NCI-H460 (cell line): ENCODE measurements around the gene CCDC177. TPM values are rescaled to one million over a fixed set of nuclear protein-coding genes. Genes with fewer than 3 reads are reported as not detected.

Experiments
- DNase-seq: peaks from one replicate; pipeline ENCODE4 v3.0.0-alpha.2; 2016; ENCODE audit warnings: low read depth; ENCODE audit errors: extremely low read depth
- total RNA-seq: library from RNA; depleted of rRNA; stranded (reverse); fragments of >200 nt; shearing (Covaris generic); gene quantifications from 2 replicates; pipeline ENCODE4 v1.2.3, GENCODE V29; 2014; rRNA removed

The CCDC177 gene
- total RNA-seq, 1 experiment from 2014 or later, result not detected

DNA sequence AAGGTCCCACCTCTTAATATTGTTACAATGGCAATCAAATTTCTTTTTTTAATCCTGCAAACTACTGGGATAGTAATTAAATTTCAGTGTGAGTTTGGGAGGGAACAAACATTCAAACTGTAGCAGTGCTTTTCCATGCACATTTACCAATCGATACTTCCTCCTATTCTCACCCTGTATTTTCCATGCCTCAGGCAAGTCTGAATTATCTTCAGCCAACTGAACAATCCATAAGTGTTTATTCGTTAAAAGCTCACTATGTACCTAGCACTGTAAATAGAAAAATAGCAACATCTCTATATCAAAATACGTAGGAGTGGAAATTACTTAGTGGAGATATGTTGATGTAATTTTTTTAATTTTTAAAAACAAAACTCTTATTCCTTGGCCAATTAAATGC, 43.5 kb downstream of the CCDC177 start:
- DNase-seq, result no peak

DNA sequence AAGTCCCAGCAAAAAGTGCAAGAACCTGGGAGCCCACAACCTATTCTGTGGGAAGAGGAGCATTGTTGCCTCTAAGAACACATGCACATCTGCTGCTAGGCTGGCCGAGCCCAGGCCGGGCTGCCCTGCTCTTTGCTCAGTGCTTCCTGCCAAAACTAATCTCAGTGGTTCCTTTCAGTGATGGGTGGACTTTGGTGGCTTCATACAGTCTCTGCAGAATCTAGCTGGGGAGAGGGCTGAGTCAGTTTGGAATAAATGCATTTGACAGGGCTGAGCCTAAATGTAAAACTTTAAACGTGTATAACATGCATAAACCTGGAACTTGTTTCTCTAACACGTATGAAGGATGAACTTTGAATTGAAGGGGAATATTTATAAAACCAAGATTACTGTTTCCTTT, 44.6 kb downstream of the CCDC177 start:
- no peak for DNase-seq

DNA sequence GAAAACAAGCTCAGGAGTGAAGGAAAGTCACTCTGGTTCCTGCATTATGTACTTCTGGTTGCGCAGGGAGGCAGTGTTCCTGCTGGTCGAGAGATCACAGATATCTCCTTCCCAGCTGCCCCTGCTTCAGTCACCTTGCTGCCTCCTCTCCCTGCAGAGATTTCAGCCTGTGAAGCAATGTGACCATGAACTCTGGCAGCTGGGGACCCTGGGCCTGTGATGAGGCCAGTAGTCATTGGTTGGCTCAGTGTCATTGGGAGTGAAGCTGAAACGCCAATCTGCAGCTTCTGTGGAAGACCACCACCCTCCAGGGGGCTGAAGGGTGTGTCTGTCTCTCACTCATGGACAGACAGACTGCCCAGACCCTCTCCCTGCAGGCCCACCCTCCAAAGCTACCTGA, 45.1 kb downstream of the CCDC177 start:
- no peak for DNase-seq

DNA sequence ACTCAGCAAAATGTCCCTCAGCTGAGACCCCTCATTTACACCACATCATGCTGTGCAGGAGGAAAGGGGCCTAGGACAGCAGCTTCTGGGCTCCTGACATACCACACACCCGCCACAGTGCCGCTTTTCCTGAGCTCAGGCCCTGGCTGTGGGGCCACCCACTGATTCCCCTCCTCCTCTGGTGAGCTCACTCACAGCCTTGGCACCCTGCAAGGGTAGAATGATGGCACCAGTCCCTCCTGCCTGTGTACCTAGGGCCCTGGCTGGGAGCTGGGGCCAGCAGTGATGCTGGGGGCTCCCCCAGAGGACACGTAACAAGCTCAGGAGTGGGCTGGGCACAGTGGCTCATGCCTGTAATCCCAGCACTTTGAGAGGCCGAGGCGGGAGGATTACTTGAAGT, 45.7 kb downstream of the CCDC177 start:
- DNase-seq, result no peak

DNA sequence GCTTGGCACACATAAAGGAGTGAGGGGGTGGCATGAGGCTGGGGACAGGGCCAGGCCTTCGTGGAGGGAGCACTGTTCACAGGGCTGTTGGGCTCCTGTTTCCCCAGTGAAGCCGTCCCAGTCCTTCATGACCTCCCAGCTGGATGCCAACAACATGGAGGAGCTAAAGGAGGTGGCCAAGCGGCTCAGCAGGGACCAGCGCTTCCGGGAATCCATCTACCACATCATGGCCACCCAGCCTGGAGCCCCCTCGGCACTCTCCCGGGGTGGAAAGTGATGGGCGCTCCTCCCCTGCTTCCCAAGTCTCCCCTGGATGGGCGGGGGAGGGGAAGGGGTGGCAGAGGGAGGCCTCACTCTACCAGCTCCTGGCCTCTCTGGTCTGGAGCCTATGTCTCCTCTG, 46.5 kb downstream of the CCDC177 start:
- DNase-seq, result no peak

DNA sequence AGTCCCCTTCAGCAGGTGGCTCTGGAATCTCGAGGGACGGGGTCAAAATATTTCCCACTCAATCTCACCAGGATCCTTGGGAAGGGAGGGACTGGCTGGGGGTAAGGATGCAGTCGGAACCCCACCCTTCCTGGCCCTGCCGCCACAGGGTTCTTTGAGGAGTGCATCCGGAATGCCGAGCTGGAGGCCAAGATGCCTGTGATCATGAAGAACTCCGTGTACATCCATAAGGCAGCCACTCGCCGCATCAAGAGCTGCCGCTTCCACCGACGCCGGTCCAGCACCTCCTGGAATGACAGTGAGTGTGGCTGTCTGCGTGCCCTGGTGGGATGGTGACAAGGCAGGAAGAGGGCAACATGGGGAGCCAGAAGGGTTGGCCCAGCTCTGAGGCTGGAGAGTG, 47.0 kb downstream of the CCDC177 start:
- no peak for DNase-seq

DNA sequence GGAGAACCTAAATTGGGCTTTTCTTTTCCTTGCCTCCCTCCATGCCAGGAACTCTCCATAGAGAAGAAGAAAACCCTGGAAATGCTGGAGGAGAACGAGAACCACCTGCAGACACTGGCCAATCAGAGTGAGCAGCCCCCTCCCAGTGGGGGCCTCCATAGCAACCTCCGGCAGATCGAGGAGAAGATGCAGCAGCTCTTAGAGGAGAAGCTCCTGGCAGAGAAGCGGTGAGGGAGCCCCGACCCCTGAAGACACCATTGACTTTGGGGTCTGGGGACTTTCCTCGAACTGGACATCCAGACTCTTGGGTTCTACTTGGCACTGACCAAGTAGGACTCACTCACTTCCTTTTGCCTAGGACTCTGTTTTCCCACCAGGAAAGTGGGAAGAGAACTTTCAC, 48.8 kb downstream of the CCDC177 start:
- no peak for DNase-seq

DNA sequence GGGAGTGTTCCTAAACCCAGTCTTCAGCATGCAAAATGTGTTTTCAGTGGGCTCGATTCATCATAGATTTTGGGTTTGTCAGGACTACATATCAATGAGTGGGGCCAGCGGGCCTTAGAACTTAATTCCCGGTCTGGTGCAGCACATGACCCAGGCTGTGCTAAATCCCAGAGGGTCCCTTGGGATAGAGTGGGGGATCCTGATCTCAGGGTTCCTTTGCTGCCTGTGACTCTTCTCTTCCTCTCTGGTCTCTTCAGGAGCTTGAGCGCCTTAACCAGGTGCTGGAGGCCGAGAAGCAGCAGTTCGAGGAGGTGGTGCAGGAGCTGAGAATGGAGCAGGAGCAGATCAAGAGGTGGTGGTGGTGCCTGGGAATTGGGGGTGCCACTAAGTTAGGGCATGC, 52.6 kb downstream of the CCDC177 start:
- no peak for DNase-seq

Other genes starting within 250 kb of the CCDC177 start
- gene ERH, start 176.6 kb downstream of the CCDC177 start, total RNA-seq, result 137 and 169 TPM in 2 replicates
- 126 and 137 TPM in 2 replicates for gene SLC39A9, start 176.2 kb downstream of the CCDC177 start, total RNA-seq
- gene PLEKHD1, start 90.1 kb downstream of the CCDC177 start, total RNA-seq, result not detected in 2 replicates
- gene SUSD6, start 36.7 kb upstream of the CCDC177 start, total RNA-seq, result 4.9 and 5.1 TPM in 2 replicates
- 118 and 166 TPM in 2 replicates for gene SRSF5, start 192.3 kb upstream of the CCDC177 start, total RNA-seq
- 0.17 TPM in 1 of 2 replicates, not detected in the other for gene SLC10A1, start 222.4 kb upstream of the CCDC177 start, total RNA-seq